ENCODE measurements around the gene LRCOL1.

LRCOL1 gene

GRCh38 chr12:132610051-132610759, at the start of gene LRCOL1:
Gene LRCOL1, minus strand, starts transcription at chr12:132610582. Its CDS starts 4,331 bp downstream, at chr12:132606251.
- no peak for TF ChIP-seq Cebpa-rat (IDR thresholded peaks at IDR 0.05)
- Histone ChIP-seq H3K9me3 (peaks cover 8% of the 10 kb centered on the region; the same call in 1 of the 2 replicates), H3K4me3 (peak within 1 kb of the TSS; percentile 56), H3K36me3 (no peaks in the 10 kb centered on the region), H4K20me1 (no peaks in the 10 kb centered on the region), H3K27me3 (peaks cover 50% of the 10 kb centered on the region), H3K4me2 (peak within 1 kb of the TSS; percentile 91), H3K27ac (no peak within 1 kb of the TSS), H3K9ac (peak within 1 kb of the TSS; percentile 64), H3K4me1 (peaks cover 40% of the 10 kb centered on the region)

- Histone ChIP-seq H3K4me3 (peak overlapping the region; percentile 16; the same call in 1 of the 2 replicates), H3K4me2 (peak overlapping the region; percentile 92), H3K9me3 (no peaks in the 10 kb centered on the region), H3K4me1 (peaks cover 92% of the 10 kb centered on the region), H4K20me1 (no peaks in the 10 kb centered on the region), H3K9ac (peak overlapping the region; percentile 67), H3K27ac (peak overlapping the region; percentile 87), H3K36me3 (peaks cover 94% of the 10 kb centered on the region), H3K27me3 (no peaks in the 10 kb centered on the region)
- no peak for TF ChIP-seq Cebpa-rat (IDR thresholded peaks at IDR 0.05)
These were observed 49.7 kb upstream of the LRCOL1 start for GRCh38 chr12:132660052-132660451.

GRCh38 chr12:132659146-132659545, 48.8 kb upstream of the LRCOL1 start:
- Histone ChIP-seq H4K20me1 (no peaks in the 10 kb centered on the region), H3K9me3 (no peaks in the 10 kb centered on the region), H3K4me3 (no peak overlapping the region), H3K4me2 (peak overlapping the region; percentile 92), H3K36me3 (peaks cover 95% of the 10 kb centered on the region), H3K27me3 (no peaks in the 10 kb centered on the region), H3K4me1 (peaks cover 86% of the 10 kb centered on the region), H3K27ac (peak overlapping the region; percentile 87), H3K9ac (peak overlapping the region; percentile 67)
- TF ChIP-seq Cebpa-rat (IDR thresholded peaks at IDR 0.05): no peak

- no peaks in the 10 kb centered on the region for H4K20me1 ChIP-seq
- H3K36me3 ChIP-seq: peaks cover 94% of the 10 kb centered on the region
- H3K9me3 ChIP-seq: no peaks in the 10 kb centered on the region
- H3K9ac ChIP-seq: peak overlapping the region; percentile 67
- peak overlapping the region; percentile 92 for H3K4me2 ChIP-seq
- no peaks in the 10 kb centered on the region for H3K27me3 ChIP-seq
- peaks cover 78% of the 10 kb centered on the region for H3K4me1 ChIP-seq
- TF ChIP-seq Cebpa-rat (IDR thresholded peaks at IDR 0.05): no peak
- peak overlapping the region; percentile 87 for H3K27ac ChIP-seq
- no peak overlapping the region for H3K4me3 ChIP-seq
These were observed 47.9 kb upstream of the LRCOL1 start for GRCh38 chr12:132658149-132658894.

GRCh38 chr12:132657004-132657727, 46.8 kb upstream of the LRCOL1 start:
- H3K27me3 ChIP-seq: no peaks in the 10 kb centered on the region
- H3K9me3 ChIP-seq: no peaks in the 10 kb centered on the region
- H3K4me2 ChIP-seq: peak overlapping the region; percentile 92
- no peak overlapping the region for H3K4me3 ChIP-seq
- H4K20me1 ChIP-seq: no peaks in the 10 kb centered on the region
- peak overlapping the region; percentile 67; the same call in 1 of the 2 replicates for H3K9ac ChIP-seq
- peaks cover 97% of the 10 kb centered on the region for H3K36me3 ChIP-seq
- TF ChIP-seq Cebpa-rat (IDR thresholded peaks at IDR 0.05): no peak
- H3K4me1 ChIP-seq: peaks cover 67% of the 10 kb centered on the region
- peak overlapping the region; percentile 87 for H3K27ac ChIP-seq

GRCh38 chr12:132653567-132654290, 43.3 kb upstream of the LRCOL1 start:
- no peaks in the 10 kb centered on the region for H3K27me3 ChIP-seq
- peaks cover 32% of the 10 kb centered on the region for H3K4me1 ChIP-seq
- H3K9ac ChIP-seq: no peak overlapping the region
- no peaks in the 10 kb centered on the region for H3K9me3 ChIP-seq
- H4K20me1 ChIP-seq: peaks cover 13% of the 10 kb centered on the region; the same call in 1 of the 2 replicates
- no peak overlapping the region for H3K4me3 ChIP-seq
- peaks cover 97% of the 10 kb centered on the region for H3K36me3 ChIP-seq
- no peak for TF ChIP-seq Cebpa-rat (IDR thresholded peaks at IDR 0.05)
- no peak overlapping the region for H3K4me2 ChIP-seq
- no peak overlapping the region for H3K27ac ChIP-seq

GRCh38 chr12:132651444-132652100, 41.2 kb upstream of the LRCOL1 start:
- H3K27me3 ChIP-seq: no peaks in the 10 kb centered on the region
- H3K4me2 ChIP-seq: no peak overlapping the region
- H3K27ac ChIP-seq: no peak overlapping the region
- peaks cover 11% of the 10 kb centered on the region; the same call in 1 of the 2 replicates for H3K4me1 ChIP-seq
- no peak overlapping the region for H3K9ac ChIP-seq
- H3K4me3 ChIP-seq: no peak overlapping the region
- no peaks in the 10 kb centered on the region for H3K9me3 ChIP-seq
- peaks cover 99% of the 10 kb centered on the region for H3K36me3 ChIP-seq
- peaks cover 16% of the 10 kb centered on the region; the same call in 1 of the 2 replicates for H4K20me1 ChIP-seq
- TF ChIP-seq Cebpa-rat (IDR thresholded peaks at IDR 0.05): no peak

- no peak overlapping the region for H3K4me3 ChIP-seq
- no peaks in the 10 kb centered on the region; the same call in 1 of the 2 replicates for H3K4me1 ChIP-seq
- no peaks in the 10 kb centered on the region for H3K9me3 ChIP-seq
- TF ChIP-seq Cebpa-rat (IDR thresholded peaks at IDR 0.05): no peak
- no peak overlapping the region for H3K9ac ChIP-seq
- H3K36me3 ChIP-seq: peaks cover 95% of the 10 kb centered on the region
- H3K27me3 ChIP-seq: no peaks in the 10 kb centered on the region
- H3K27ac ChIP-seq: no peak overlapping the region
- H4K20me1 ChIP-seq: peaks cover 16% of the 10 kb centered on the region; the same call in 1 of the 2 replicates
- H3K4me2 ChIP-seq: no peak overlapping the region
These were observed 39.0 kb upstream of the LRCOL1 start for GRCh38 chr12:132649226-132649945.
